ENCODE results near the gene APBA2. TPM values are rescaled to one million over a fixed set of nuclear protein-coding genes. Genes with fewer than 3 reads are reported as not detected.

The APBA2 gene
- total RNA-seq, 4 donors from 2014 or later = 1.1 to 2.4 (median 1.3) TPM

GRCh38 chr15:28930476-28931291, 44.9 kb downstream of the APBA2 start:
- TF ChIP-seq, protein P1, sequence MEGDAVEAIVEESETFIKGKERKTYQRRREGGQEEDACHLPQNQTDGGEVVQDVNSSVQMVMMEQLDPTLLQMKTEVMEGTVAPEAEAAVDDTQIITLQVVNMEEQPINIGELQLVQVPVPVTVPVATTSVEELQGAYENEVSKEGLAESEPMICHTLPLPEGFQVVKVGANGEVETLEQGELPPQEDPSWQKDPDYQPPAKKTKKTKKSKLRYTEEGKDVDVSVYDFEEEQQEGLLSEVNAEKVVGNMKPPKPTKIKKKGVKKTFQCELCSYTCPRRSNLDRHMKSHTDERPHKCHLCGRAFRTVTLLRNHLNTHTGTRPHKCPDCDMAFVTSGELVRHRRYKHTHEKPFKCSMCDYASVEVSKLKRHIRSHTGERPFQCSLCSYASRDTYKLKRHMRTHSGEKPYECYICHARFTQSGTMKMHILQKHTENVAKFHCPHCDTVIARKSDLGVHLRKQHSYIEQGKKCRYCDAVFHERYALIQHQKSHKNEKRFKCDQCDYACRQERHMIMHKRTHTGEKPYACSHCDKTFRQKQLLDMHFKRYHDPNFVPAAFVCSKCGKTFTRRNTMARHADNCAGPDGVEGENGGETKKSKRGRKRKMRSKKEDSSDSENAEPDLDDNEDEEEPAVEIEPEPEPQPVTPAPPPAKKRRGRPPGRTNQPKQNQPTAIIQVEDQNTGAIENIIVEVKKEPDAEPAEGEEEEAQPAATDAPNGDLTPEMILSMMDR (IDR thresholded peaks at IDR 0.05; ENCODE audit: low read depth) = no peak

DNA sequence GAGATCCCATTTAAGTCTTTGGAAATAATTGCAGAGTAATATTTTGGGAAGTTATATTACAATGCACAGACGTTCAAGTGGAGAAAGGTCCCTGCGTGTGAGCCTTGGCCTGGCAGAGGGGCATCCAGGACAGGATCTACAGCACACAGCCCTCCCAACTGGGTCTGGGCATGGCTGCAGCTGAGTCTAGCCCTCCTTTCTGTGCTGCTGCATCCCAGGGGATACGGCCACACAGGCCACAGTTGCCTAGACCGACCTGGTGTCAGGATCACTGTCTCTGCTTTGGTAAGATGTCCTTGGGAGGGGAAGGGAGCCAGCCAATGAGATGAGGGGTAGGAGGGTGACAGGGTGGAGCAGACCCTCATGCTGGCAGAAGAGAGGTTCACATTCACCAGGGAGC, 46.1 kb downstream of the APBA2 start:
- TF ChIP-seq, protein P1 (IDR thresholded peaks at IDR 0.05; ENCODE audit: low read depth) = no peak

GRCh38 chr15:28932361-28932760, 46.6 kb downstream of the APBA2 start:
- TF ChIP-seq, protein P1 (IDR thresholded peaks at IDR 0.05; ENCODE audit: low read depth) = no peak

DNA sequence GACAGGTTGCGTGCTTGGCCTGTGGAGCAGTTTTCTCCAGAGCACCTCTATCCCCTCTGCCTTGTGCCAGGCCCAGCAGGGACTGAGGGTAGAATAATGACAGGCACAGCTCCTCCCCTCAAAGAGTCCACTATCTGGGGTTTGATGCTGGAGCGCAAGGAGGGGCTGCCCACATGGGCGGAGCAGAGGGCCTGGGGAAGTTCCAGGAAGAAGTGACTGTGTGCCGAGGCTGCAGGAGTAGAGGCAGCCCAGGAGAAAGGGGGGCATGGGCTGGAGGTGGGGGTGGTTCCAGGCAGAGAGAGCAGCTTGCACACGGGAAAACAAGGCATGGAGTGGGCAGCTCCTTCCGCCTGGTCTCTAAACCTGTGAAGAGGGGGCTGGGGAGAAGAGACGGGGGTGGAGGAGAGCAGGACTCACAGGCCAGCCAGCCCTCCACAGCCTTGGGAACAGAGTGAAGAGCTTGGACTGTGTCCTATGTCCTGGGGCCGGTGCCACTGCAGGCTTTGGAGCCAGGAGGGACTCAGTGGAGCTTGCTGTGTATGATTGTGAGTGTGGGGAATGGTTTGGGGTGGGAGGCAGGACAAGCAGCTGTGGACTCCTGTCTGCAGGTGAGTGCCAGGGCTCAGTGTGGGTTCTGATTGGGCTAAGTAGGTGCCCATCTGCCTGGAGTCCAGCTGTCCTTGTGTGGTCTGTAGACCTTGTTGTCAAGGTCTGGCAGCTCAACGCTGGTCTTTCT, 48.1 kb downstream of the APBA2 start:
- TF ChIP-seq, protein P1 (IDR thresholded peaks at IDR 0.05; ENCODE audit: low read depth) = no peak

- TF ChIP-seq, protein P1 (IDR thresholded peaks at IDR 0.05; ENCODE audit: low read depth) = no peak
Observed at GRCh38 chr15:28934645-28935044, 48.9 kb downstream of the APBA2 start.

GRCh38 chr15:28935316-28935715, 49.5 kb downstream of the APBA2 start:
- TF ChIP-seq, protein P1 (IDR thresholded peaks at IDR 0.05; ENCODE audit: low read depth) = no peak

DNA sequence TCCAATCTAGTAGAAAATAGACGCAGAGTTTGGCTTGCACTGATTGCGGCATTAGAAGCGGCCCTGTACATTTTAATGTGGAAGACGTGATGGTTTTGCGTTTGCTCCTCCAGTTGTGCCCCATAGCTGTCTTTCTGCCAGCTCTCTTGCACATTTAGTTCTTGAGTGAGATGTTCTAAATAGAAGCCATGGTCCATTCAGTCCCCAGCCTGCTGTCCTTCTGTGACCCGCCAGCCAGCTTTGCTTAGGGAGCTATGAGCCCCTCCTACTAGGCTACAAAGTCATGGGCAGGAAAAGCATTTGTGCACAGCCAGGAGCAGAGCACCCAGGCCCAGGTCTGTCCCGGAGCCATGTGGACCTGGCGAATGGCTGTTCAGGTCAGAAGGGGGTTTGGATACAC, 50.3 kb downstream of the APBA2 start:
- TF ChIP-seq, protein P1 (IDR thresholded peaks at IDR 0.05; ENCODE audit: low read depth) = no peak

Data from subcutaneous adipose tissue (tissue), 4 donors.